Stimulated activated CD8-positive, alpha-beta memory T cell treated with anti-CD3 and anti-CD28 coated beads, Interleukin-15, amount 100 ng/mL, for 24 hours (primary cell): ENCODE data around the gene AMELX.

Experiments used
- DNase-seq: peaks from one replicate; pipeline ENCODE4 v3.0.0-alpha.2; 2020; ENCODE audit warnings: low read depth

The AMELX gene

DNA sequence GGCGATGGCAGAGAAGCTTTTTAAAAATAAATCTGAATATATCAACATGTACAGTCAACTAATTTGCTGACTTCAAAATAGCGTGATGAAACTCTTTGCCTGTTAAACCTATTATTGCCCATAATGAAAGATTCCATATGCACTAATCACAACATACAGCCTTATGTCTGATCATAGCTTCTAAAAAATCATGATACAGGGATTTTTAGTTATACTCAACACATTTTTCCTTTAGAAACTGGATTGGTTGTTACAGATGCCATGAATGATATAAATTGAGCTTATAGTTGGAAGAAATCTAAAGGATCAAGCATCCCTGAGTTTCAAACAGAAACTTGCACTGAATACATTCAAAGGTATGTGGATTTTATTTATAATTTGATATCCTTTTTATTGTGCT is at the start of gene AMELX:
Gene AMELX, plus strand, starts transcription at position 301 of the 400 bp plus-strand sequence. CDS start 1,376 bp downstream, outside the sequence.
- DNase-seq, result no peak

DNA sequence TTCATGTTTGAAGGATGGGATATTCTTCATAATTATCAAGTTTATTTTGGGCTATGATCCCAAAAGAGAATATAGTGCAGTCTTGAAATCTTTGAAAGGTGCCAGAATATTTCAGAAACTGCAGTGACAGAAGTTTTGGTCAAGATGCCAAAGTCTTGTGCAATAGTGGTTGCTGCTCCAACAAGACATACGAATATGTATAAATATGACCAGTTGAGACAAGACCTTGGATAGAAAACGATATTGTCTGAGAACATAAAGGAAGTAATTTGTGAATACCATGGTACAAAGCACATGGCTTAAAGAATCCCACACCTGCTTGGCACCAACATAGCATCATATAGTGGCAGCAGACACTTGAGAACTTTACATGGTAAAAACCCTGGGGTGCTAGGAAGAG is 48.6 kb upstream of the AMELX start:
- DNase-seq, result no peak

- no peak for DNase-seq
Observed at GRCh38 chrX:11254417-11255109, 38.6 kb upstream of the AMELX start.

DNA sequence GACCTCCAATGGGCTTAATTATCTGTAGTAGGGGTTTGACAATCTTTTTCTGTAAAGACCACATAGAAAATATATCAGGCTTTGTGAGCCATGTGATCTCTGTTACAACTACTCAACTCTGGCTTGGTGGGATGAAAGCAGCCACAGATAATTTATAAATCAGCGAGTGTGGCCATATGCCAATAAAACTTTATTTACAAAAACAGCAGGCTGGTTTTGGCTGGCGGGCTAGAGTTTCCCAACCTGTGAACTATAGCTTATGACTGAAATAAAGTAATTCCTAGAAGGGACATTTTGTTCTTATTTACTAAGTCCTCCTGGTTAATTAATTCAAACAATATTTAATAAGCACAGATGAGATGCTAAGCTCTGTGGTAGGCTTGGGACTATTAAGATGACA is 35.9 kb upstream of the AMELX start:
- DNase-seq, result no peak

- DNase-seq, result no peak
Observed at GRCh38 chrX:11257711-11258110, 35.5 kb upstream of the AMELX start.

DNA sequence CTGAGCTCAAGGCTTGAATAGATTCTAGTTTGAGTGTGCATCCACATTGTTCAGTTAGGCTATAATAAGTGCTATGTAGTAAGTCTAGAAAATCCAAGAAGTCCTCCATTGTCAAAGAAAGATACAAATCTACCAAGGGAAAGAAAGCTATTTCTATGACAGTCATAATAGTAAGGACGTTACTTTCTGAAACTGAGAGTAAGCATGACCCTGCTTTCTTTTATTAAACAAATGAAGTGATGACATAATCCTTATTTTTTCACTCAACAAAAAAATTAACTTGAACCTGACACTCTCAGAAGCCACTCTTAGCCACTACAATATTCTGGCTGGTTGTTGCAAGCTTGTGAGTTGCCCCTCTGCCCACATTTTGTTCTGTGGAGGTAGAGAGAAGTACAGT is 33.8 kb upstream of the AMELX start:
- DNase-seq, result no peak

DNA sequence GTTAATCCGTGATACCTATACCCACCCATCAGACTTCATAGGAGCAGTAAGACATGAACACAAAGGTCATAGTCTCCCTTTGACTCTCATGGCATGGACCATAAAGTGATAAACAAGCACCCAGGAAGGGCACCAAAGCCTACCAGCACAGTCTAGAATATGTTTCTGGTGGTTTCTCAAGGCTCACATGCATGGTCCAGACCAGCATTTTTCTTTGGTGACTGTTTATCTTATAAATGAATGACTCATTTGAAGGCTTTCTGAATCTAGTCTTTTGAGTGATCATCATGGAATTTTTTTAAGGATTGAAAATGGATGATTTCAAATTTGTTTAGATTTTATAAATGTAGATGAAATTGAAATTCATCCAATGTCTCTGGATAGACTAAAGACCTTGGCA is 32.0 kb upstream of the AMELX start:
- DNase-seq, result no peak

GRCh38 chrX:11264925-11265324 is 28.3 kb upstream of the AMELX start:
- DNase-seq, result no peak

GRCh38 chrX:11265352-11265751 is 27.9 kb upstream of the AMELX start:
- no peak for DNase-seq

- DNase-seq, result no peak
Observed at GRCh38 chrX:11266573-11267003, 26.6 kb upstream of the AMELX start.

- no peak for DNase-seq
Observed at GRCh38 chrX:11267425-11267824, 25.8 kb upstream of the AMELX start.

DNA sequence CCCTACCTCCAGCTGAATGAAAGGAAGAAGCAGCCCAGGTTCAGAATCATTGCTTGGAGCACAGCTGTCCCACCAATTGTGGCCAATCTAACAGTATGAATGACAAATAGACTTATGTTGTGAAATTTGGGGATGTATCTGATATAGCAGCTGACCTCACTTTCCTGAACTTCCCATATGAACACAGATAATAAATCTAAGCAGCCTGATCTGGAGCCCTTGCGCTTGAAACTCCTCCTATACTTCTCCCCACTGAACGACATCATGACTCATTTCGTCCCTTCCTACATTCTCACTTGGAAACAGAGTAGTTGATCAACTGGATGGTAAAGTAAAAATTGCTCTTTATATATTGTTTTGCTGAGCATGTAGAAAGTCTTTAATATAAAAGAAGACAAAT is 24.2 kb upstream of the AMELX start:
- DNase-seq, result no peak

DNA sequence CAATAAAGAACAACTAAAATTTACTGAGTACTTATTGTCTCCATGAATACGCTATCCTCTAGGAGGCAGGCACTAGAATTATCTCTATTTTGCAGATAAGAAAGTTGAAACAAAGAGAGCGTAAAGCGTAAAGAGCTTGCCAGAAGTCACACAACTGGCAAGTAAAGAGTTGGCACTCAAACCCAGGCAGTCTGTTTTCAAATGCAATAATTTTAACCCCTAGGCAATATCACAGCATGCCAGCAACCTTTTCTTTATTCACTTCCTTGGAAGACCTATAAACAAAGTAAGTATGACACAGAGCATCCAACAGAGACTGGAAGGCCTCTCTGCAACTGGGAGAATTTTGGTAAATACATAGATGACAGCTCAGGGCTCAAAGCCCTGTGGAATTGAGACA is 23.2 kb upstream of the AMELX start:
- no peak for DNase-seq

- DNase-seq, result no peak
Observed at GRCh38 chrX:11272290-11272689, 20.9 kb upstream of the AMELX start.

DNA sequence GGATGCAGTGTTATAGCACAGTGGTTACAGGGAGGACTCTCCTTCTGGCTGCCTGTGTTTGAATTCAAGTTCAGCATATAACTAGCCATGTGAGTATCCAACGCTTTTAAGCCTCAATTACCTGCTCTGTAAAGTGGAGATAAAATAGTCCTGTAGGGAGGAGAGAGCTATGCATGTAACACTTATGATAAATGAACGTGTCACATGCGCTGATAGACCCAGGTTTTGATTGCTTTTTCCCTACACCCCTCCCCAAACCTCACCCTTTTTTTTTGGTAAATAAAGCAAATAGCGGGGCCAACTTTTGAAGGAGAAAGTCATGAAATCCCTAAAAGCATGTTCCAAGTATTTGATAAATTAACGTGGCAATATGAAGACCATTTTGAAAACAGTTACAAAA is 20.4 kb upstream of the AMELX start:
- no peak for DNase-seq

DNA sequence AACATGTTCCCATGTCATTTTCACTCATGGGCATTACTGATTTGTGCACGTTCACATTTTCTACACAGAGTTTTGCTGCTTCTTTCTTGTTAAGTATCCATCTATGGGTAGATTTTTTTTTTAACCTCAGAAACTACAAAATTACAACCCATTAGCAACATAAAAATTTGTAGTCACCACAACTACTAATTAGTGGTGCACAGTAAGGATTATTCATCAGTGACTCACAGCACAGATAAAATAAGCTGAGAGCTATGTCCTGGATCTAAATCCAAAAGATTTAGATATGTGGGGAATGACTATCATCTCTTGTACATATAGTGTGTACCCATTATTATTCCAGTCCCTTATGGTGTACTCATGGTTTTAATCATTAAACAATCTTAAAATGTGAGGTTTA is 19.7 kb upstream of the AMELX start:
- DNase-seq, result no peak

DNA sequence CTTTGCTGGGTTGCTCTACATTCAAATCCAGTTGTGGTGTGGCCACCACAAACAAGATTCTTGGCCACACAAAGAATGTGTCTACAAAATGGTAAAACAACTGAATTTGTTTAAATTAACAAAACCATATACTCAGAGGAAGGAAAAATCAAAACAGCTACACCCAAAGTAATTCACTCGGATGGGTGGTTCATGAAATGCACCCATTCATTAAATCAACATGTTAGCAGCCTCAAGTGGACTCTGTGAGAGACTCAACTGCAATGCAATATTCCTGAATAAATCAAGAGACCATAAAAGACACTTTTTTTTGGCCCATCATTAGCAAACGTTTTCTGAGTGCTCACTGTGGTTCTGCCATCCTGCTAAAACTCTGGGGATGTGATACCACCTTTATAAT is 11.2 kb upstream of the AMELX start:
- no peak for DNase-seq

DNA sequence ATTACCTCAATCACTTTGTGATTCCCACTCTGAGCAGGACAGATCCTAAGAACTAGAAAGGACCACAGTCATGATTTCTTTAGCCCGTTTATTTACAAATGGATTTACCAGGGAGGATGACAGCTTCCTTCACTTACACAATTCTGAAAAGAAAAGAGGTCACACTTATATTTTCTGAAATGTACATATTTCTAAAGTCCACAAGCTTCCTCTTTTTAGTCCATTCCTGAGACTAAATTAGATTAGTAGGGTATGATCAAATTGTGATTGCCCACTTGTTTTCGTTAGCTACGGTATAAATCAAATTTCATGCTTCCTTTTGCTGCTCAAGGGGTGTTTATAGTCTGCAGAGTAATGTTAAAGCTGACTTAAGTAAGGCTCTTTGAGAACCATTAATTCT is 7.6 kb upstream of the AMELX start:
- DNase-seq, result no peak

GRCh38 chrX:11287505-11287904 is 5.7 kb upstream of the AMELX start:
- DNase-seq, result no peak

GRCh38 chrX:11290416-11291102 is 2.7 kb upstream of the AMELX start:
- no peak for DNase-seq

DNA sequence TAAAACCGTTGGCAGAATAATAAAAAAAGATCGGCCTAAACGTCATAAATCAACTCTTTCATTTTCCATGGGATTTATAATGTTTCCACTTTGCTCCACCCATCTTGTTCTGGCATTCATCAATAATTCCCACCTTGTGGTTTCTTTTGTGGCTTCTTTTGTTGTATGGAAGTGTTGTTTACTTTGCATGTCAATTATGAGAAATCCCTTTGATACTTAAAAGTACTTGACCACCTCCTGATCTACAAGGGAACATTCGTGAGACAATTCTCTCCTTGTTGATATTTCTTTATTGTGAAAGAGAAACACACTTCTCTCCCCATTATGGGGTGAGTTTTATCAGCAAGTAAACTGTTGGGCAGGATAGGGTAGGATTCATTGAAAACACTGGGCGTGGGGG is 2.8 kb downstream of the AMELX start:
- no peak for DNase-seq

GRCh38 chrX:11298600-11298999 is 5.4 kb downstream of the AMELX start:
- DNase-seq, result no peak

DNA sequence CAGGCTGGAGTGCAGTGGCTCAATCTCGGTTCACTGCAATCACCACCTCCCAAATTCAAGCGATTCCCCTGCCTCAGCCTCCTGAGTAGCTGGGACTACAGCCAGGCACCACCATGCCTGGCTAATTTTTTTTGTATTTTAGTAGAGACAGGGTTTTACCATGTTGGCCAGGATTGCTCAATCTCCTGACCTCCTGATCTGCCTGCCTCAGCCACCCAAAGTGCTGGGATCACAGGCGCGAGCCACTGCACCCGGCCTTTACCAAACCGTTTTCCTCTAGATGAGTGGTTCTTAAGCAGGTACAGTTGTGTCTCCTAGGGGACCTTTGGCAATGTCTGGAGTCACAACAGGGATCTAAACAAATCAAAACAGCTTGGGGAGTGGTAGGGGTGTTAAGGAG is 11.6 kb downstream of the AMELX start:
- DNase-seq, result no peak

DNA sequence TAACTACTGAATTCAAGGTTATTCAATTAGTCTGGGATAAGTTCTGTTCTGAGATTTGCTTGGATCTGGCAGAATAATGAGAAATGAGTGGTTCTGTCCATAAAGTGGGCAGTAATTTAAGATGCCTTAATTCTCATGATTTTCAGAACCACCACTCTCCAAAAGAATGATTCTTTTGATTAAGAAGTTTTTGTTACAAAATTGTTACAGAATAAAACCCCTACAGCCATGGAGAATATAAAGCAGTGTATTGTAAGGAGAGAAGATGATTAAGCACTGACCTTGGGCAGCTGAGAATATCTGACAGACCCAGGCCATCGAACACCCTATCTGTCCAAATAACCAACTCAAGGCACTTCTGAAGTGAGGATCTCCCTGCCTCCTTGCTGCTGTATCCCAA is 12.4 kb downstream of the AMELX start:
- no peak for DNase-seq
